ENCODE data around the gene PRPF19.

PRPF19 gene

GRCh38 chr11:60862171-60862570 is 44.2 kb downstream of the PRPF19 start:
- no peak overlapping the region for H3K27ac ChIP-seq
- no peak for TF ChIP-seq ZFX (IDR thresholded peaks at IDR 0.05; ENCODE audit: borderline replicate concordance)
- TF ChIP-seq, protein P1, sequence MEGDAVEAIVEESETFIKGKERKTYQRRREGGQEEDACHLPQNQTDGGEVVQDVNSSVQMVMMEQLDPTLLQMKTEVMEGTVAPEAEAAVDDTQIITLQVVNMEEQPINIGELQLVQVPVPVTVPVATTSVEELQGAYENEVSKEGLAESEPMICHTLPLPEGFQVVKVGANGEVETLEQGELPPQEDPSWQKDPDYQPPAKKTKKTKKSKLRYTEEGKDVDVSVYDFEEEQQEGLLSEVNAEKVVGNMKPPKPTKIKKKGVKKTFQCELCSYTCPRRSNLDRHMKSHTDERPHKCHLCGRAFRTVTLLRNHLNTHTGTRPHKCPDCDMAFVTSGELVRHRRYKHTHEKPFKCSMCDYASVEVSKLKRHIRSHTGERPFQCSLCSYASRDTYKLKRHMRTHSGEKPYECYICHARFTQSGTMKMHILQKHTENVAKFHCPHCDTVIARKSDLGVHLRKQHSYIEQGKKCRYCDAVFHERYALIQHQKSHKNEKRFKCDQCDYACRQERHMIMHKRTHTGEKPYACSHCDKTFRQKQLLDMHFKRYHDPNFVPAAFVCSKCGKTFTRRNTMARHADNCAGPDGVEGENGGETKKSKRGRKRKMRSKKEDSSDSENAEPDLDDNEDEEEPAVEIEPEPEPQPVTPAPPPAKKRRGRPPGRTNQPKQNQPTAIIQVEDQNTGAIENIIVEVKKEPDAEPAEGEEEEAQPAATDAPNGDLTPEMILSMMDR (IDR thresholded peaks at IDR 0.05): no peak

DNA sequence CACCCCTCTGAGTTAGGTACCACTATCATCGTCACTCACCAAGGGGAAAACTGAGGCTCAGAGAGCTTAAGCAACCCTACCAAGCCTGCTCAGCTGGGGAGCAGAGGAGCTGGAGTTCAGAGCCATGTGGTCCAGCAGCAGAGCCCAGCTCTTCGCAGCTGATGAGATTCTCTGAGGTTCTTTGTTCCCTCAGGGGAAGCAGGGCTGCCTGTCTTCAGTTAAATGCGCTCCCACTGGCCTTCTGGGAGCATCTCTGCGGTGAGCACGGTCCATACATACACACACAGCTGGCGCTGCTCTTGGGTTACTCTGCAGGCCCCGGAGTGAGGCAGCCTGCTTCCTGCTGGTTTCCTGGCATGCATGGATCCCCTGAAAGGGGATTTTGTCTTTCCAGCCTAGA is 45.4 kb downstream of the PRPF19 start:
- TF ChIP-seq, protein P1 (IDR thresholded peaks at IDR 0.05): no peak
- H3K27ac ChIP-seq: no peak overlapping the region

- TF ChIP-seq ZFX (IDR thresholded peaks at IDR 0.05; ENCODE audit: borderline replicate concordance): no peak
- TF ChIP-seq, protein P1 (IDR thresholded peaks at IDR 0.05): no peak
- no peak overlapping the region for H3K27ac ChIP-seq
Measured at GRCh38 chr11:60859616-60860250, 46.7 kb downstream of the PRPF19 start.

GRCh38 chr11:60858731-60859464 is 47.5 kb downstream of the PRPF19 start:
- H3K27ac ChIP-seq: no peak overlapping the region
- TF ChIP-seq, protein P1 (IDR thresholded peaks at IDR 0.05): no peak
- no peak for TF ChIP-seq ZFX (IDR thresholded peaks at IDR 0.05; ENCODE audit: borderline replicate concordance)

DNA sequence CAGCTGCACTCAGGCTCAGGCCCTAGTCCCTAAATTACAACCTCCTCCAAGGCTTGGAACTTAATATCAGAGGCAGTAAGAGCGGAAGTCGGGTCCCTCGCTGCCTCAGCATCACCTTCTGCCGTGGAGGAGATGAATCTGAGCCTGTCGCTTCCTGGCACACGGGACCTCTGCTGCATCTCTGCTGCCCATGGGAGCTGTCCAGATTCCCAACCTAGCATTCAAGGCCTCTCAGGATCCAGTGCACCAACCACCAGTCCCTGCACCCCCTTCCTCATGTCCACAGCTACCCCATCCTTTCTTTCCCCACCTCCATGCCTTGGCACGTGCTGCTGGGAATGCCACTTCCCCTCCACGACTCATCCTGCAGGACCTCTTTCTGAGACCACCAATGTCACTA is 48.1 kb downstream of the PRPF19 start:
- TF ChIP-seq, protein P1 (IDR thresholded peaks at IDR 0.05): no peak
- no peak for TF ChIP-seq ZFX (IDR thresholded peaks at IDR 0.05; ENCODE audit: borderline replicate concordance)
- H3K27ac ChIP-seq: no peak overlapping the region

GRCh38 chr11:60857378-60858232 is 48.8 kb downstream of the PRPF19 start:
- no peak overlapping the region for H3K27ac ChIP-seq

More at GRCh38 chr11:60857378-60858232, 48.8 kb downstream of the PRPF19 start:
- TF ChIP-seq ZFX (IDR thresholded peaks at IDR 0.05; ENCODE audit: borderline replicate concordance): no peak
- TF ChIP-seq, protein P1 (IDR thresholded peaks at IDR 0.05): no peak
